DND-41 (cell line): ENCODE measurements around the gene USP35.

ENCODE experiments used
- EZH2 ChIP-seq: IDR thresholded peaks from 3 replicates; pipeline ENCODE4 v1.6.1; 2012; ENCODE audit warnings: borderline replicate concordance, low read depth, mild to moderate bottlenecking, moderate library complexity, low read length, inconsistent platforms; ENCODE audit not compliant: severe bottlenecking
- TF ChIP-seq, protein P1 (sequence below): IDR thresholded peaks from 2 replicates; pipeline ENCODE4 v1.5.1; 2012; ENCODE audit warnings: borderline replicate concordance, low read length, moderate library complexity, mild to moderate bottlenecking; ENCODE audit not compliant: poor library complexity, severe bottlenecking; ENCODE audit errors: extremely low read depth

DNA sequence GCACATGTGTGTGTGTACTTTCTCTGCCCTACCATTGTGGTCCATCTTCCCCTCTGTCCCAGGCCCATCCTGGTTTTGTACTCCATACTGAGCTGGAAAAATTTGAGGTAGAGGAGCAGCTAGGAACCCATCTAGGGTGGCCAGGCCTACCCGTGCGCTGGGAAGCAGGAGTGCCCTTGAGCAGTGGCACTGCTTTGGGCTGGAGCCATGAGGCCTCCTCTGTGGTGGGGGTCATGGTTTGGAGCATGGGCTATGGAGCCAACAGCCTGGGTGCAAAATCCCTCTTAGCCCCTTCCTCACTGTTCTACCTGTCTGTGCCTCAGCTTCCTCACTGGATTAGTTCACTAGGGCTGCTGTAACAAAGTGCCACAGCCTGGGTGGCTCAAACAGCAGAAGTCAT lies 27.4 kb upstream of the USP35 start:
- no peak for TF ChIP-seq EZH2
- TF ChIP-seq, protein P1, sequence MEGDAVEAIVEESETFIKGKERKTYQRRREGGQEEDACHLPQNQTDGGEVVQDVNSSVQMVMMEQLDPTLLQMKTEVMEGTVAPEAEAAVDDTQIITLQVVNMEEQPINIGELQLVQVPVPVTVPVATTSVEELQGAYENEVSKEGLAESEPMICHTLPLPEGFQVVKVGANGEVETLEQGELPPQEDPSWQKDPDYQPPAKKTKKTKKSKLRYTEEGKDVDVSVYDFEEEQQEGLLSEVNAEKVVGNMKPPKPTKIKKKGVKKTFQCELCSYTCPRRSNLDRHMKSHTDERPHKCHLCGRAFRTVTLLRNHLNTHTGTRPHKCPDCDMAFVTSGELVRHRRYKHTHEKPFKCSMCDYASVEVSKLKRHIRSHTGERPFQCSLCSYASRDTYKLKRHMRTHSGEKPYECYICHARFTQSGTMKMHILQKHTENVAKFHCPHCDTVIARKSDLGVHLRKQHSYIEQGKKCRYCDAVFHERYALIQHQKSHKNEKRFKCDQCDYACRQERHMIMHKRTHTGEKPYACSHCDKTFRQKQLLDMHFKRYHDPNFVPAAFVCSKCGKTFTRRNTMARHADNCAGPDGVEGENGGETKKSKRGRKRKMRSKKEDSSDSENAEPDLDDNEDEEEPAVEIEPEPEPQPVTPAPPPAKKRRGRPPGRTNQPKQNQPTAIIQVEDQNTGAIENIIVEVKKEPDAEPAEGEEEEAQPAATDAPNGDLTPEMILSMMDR, result no peak
